MCF 10A (cell line): ENCODE data around the gene TMPRSS13. TPM values are rescaled to one million over a fixed set of nuclear protein-coding genes. Genes with fewer than 3 reads are reported as not detected.
"Not testable (repeated sequence)": the region's sequence is repeated elsewhere in the genome, so short reads cannot be mapped to it uniquely, and the experiment has no call there.

ENCODE experiments used
- BruUV-seq: library from RNA; stranded (reverse); fragments of 400-500 nt; replicated peaks from 2 replicates; lab custom pipeline; 2021; lab: Mats Ljungman, UMichigan
- CTCF ChIA-PET: fragments of 300-600 bp; sonication (Branson Sonifier 250); formaldehyde crosslinking; extraction: SDS; loops from one replicate; lab custom pipeline; 2021; ENCODE audit warnings: antibody characterized with exemption, inconsistent platforms; lab: Yijun Ruan, JAX
- POLR2A ChIA-PET: fragments of 300-600, 350-650 bp; sonication (Branson Sonifier 250); formaldehyde crosslinking; extraction: SDS; loops from one replicate; lab custom pipeline; 2020; ENCODE audit warnings: antibody characterized with exemption, inconsistent platforms; lab: Yijun Ruan, JAX
- DNase-seq: peaks from one replicate; pipeline ENCODE4 v3.0.0-alpha.2; 2018; ENCODE audit not compliant: unreplicated experiment
- H3K27ac Mint-ChIP-seq: one replicate; pipeline ENCODE4 v1.8.0; 2022; ENCODE audit warnings: mild to moderate bottlenecking, low read depth, mixed read lengths; ENCODE audit not compliant: unreplicated experiment
- H3K27me3 Mint-ChIP-seq: one replicate; pipeline ENCODE4 v1.8.0; 2022; ENCODE audit warnings: mixed read lengths; ENCODE audit not compliant: insufficient read depth, unreplicated experiment
- H3K36me3 Mint-ChIP-seq: one replicate; pipeline ENCODE4 v1.8.0; 2022; ENCODE audit warnings: mild to moderate bottlenecking, moderate library complexity, mixed read lengths; ENCODE audit not compliant: insufficient read depth, unreplicated experiment
- H3K4me1 Mint-ChIP-seq: one replicate; pipeline ENCODE4 v1.8.0; 2022; ENCODE audit warnings: mixed read lengths; ENCODE audit not compliant: insufficient read depth, unreplicated experiment
- H3K4me3 Mint-ChIP-seq: one replicate; pipeline ENCODE4 v1.8.0; 2022; ENCODE audit warnings: mild to moderate bottlenecking, moderate library complexity, mixed read lengths; ENCODE audit not compliant: unreplicated experiment
- H3K9me3 Mint-ChIP-seq: one replicate; pipeline ENCODE4 v1.8.0; 2022; ENCODE audit warnings: mixed read lengths; ENCODE audit not compliant: unreplicated experiment
- CTCF ChIP-seq: fragments of 200-600 bp; IDR thresholded peaks from one replicate; pipeline ENCODE4 v1.8.0; 2022; ENCODE audit warnings: antibody characterized with exemption, mild to moderate bottlenecking; ENCODE audit not compliant: unreplicated experiment
- intact Hi-C: fragments of 100-400 bp; cut with micrococcal nuclease; formaldehyde crosslinking; loops from 2 replicates; pipeline ENCODE4 v1.14.1; 2022
- total RNA-seq: library from RNA; stranded (reverse); gene quantifications from 2 replicates; pipeline ENCODE4 v1.2.3, GENCODE V29; 2022

Gene TMPRSS13
- total RNA-seq, 1 experiment from 2014 or later = not detected

- no peak overlapping the region for H3K4me3 Mint-ChIP-seq
- BruUV-seq = no TSS peak
- H3K9me3 Mint-ChIP-seq = no peaks in the 10 kb centered on the region
- peaks cover 61% of the 10 kb centered on the region for H3K27me3 Mint-ChIP-seq
- DNase-seq = no peak
- H3K27ac Mint-ChIP-seq = no peak overlapping the region
- TF ChIP-seq CTCF = no peak
- no peaks in the 10 kb centered on the region for H3K36me3 Mint-ChIP-seq
- CTCF ChIA-PET = interaction anchor here (1.5 kb wide), 1 partner anchor 25 kb away, joined by 4 read pairs; no protein-coding TSS in a partner anchor
- intact Hi-C loops = no loop called here
- H3K4me1 Mint-ChIP-seq = no peaks in the 10 kb centered on the region
- POLR2A ChIA-PET = no interaction called here
These were observed 60.2 kb downstream of the TMPRSS13 start for GRCh38 chr11:117868815-117869561.

DNA sequence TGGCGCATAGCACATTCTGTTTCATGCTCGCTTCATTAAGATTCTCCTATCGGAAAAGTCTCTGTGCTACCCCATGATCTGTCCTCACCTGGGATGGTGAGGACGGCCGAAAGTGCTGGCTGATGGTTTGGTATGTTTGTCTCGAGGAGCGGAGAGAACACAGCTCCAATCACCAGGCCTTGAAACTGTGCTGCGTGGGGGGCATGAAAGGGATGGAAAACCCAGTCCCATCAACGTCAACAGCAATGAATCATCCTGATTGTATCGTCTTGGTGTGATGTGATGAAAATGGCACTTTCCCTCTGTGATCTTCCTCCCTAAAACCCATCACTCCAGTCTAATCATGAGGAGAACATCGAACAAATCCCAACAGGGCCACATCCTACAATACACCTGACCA is 61.1 kb downstream of the TMPRSS13 start:
- Mint-ChIP-seq H3K9me3 (no peaks in the 10 kb centered on the region), H3K4me3 (no peak overlapping the region), H3K36me3 (no peaks in the 10 kb centered on the region), H3K27ac (no peak overlapping the region), H3K27me3 (peaks cover 52% of the 10 kb centered on the region), H3K4me1 (no peaks in the 10 kb centered on the region)
- intact Hi-C loops = no loop called here
- no TSS peak for BruUV-seq
- no peak for TF ChIP-seq CTCF
- ChIA-PET CTCF (interaction anchor here (1.5 kb wide), 1 partner anchor 24 kb away, joined by 4 read pairs; no protein-coding TSS in a partner anchor), POLR2A (no interaction called here)
- no peak for DNase-seq

DNA sequence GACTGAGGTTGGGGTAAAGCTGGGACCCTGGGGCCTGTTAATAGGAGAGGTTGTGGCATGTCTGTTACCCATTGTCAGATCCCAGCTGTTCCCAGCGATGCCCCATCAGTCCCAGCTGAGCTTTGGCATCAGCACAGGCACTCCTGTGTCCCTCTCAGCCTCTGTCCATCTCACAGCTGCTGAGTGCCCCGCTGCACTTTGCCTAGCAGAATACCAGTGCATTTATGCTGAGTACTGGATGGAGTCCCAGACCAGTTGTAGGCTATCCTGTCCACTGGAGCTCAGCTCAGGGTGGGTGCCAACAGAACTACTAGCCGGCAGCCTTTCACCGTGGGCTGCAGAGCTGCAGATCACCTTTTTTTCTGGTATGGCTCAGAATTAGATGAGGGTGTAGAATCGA is 62.7 kb downstream of the TMPRSS13 start:
- BruUV-seq = no TSS peak
- Mint-ChIP-seq H3K27me3 (peaks cover 47% of the 10 kb centered on the region), H3K9me3 (no peaks in the 10 kb centered on the region), H3K36me3 (no peaks in the 10 kb centered on the region), H3K27ac (no peak overlapping the region), H3K4me3 (no peak overlapping the region), H3K4me1 (no peaks in the 10 kb centered on the region)
- DNase-seq = no peak
- ChIA-PET POLR2A (interaction anchor here (0.7 kb wide), 1 partner anchor 11 kb away, joined by 4 read pairs; no protein-coding TSS in a partner anchor), CTCF (no interaction called here)
- no peak for TF ChIP-seq CTCF
- intact Hi-C loops = no loop called here

DNA sequence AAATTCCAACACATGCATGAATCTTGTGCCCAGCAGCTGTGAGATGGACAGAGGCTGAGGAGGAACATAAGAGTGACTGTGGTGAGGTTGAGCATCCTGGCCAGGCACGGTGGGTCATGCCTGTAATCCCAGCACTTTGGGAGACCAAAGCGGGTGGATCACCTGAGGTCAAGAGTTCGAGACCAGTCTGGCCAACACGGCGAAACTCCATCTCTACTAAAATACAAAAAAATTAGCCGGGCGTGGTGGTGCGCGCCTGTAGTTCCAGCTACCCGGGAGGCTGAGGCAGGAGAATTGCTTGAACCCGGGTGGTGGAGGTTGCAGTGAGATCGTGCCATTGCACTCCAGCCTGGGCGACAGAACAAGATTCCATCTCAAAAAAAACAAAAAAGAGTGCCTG is 63.7 kb downstream of the TMPRSS13 start:
- POLR2A ChIA-PET, BruUV-seq: not testable (repeated sequence)
- CTCF ChIA-PET = interaction anchor here (0.6 to 2.2 kb wide), 2 partner anchors 17 to 81 kb away, joined by 3 to 9 read pairs; no protein-coding TSS in a partner anchor

More for the DNA sequence above, 63.7 kb downstream of the TMPRSS13 start:
- H3K9me3 Mint-ChIP-seq, H3K36me3 Mint-ChIP-seq, intact Hi-C loops, DNase-seq, H3K27ac Mint-ChIP-seq, H3K4me3 Mint-ChIP-seq, H3K4me1 Mint-ChIP-seq: not testable (repeated sequence)
- H3K27me3 Mint-ChIP-seq = peaks cover 55% of the 10 kb centered on the region
